KMS-11 (cell line): Measurements from ENCODE around the gene ITGB1BP1.

ENCODE experiments used
- H2AFZ ChIP-seq: fragments of 200-600 bp; sonication (generic); 2 replicates; pipeline ENCODE4 v1.6.1; 2016; ENCODE audit warnings: antibody characterized with exemption, mixed run types, low read depth
- H3K27ac ChIP-seq: fragments of 200-600 bp; sonication (generic); 2 replicates; pipeline ENCODE4 v1.6.1; 2016; ENCODE audit warnings: mild to moderate bottlenecking, mixed run types
- H3K27me3 ChIP-seq: fragments of 200-600 bp; sonication (generic); 2 replicates; pipeline ENCODE4 v1.6.1; 2017; ENCODE audit warnings: mild to moderate bottlenecking, low read depth, mixed run types, moderate library complexity; ENCODE audit not compliant: insufficient read depth
- H3K36me3 ChIP-seq: fragments of 200-600 bp; sonication (generic); 2 replicates; pipeline ENCODE4 v1.6.1; 2017; ENCODE audit warnings: mild to moderate bottlenecking, mixed run types; ENCODE audit not compliant: insufficient read depth
- H3K4me1 ChIP-seq: fragments of 200-600 bp; sonication (generic); 2 replicates; pipeline ENCODE4 v1.6.1; 2016; ENCODE audit warnings: mild to moderate bottlenecking, low read depth, mixed run types; ENCODE audit not compliant: poor library complexity, severe bottlenecking
- H3K4me2 ChIP-seq: fragments of 200-600 bp; sonication (generic); 2 replicates; pipeline ENCODE4 v1.7.0; 2016; ENCODE audit warnings: mild to moderate bottlenecking, mixed run types
- H3K4me3 ChIP-seq: fragments of 200-600 bp; sonication (generic); IDR thresholded peaks from 2 replicates; pipeline ENCODE4 v1.6.1; 2017; ENCODE audit warnings: low read depth, low read length, mixed read lengths; ENCODE audit not compliant: insufficient read depth
- H3K79me2 ChIP-seq: fragments of 200-600 bp; sonication (generic); 2 replicates; pipeline ENCODE4 v1.6.1; 2016; ENCODE audit warnings: low read depth, mixed run types; ENCODE audit not compliant: insufficient read depth
- H3K9ac ChIP-seq: fragments of 200-600 bp; sonication (generic); 2 replicates; pipeline ENCODE4 v1.6.1; 2016; ENCODE audit warnings: mild to moderate bottlenecking, mixed run types
- H4K20me1 ChIP-seq: fragments of 200-600 bp; sonication (generic); 2 replicates; pipeline ENCODE4 v1.6.1; 2016; ENCODE audit warnings: mild to moderate bottlenecking, mixed run types; ENCODE audit not compliant: insufficient read depth
- TF ChIP-seq, protein P1 (sequence below): fragments of 200-600 bp; sonication (generic); conservative IDR thresholded peaks from 2 replicates; pipeline ENCODE4 v1.6.1; 2017; ENCODE audit warnings: low read depth, mild to moderate bottlenecking, antibody characterized with exemption, low read length, moderate library complexity, mixed read lengths

The ITGB1BP1 gene

DNA sequence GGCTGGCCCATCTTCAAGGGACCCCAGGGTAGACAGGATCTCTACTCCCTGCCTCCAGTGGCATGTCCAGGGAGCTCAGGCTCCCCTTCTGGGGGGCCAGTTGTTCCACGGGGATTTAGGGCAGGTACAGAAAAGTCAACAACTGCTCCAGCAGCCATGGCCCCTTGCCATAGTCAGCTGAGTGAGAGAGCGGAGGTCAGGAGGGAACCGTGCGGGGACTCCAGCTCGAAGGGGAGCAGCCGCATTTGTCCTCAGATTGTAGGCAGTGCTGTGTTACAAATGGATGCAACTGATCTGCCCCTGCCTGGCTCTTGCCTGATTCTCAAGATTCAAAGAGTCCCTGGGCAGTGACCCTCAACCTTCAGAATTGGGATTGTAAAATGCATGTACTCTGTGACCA lies 49.9 kb downstream of the ITGB1BP1 start:
- Histone ChIP-seq H3K4me1 (no peaks in the 10 kb centered on the region), H3K27me3 (no peaks in the 10 kb centered on the region), H3K4me2 (no peak overlapping the region), H3K36me3 (no peaks in the 10 kb centered on the region), H2AFZ (no peak overlapping the region), H3K27ac (no peak overlapping the region), H3K79me2 (no peaks in the 10 kb centered on the region), H4K20me1 (no peaks in the 10 kb centered on the region), H3K4me3 (no peak overlapping the region), H3K9ac (no peak overlapping the region)
- TF ChIP-seq, protein P1, sequence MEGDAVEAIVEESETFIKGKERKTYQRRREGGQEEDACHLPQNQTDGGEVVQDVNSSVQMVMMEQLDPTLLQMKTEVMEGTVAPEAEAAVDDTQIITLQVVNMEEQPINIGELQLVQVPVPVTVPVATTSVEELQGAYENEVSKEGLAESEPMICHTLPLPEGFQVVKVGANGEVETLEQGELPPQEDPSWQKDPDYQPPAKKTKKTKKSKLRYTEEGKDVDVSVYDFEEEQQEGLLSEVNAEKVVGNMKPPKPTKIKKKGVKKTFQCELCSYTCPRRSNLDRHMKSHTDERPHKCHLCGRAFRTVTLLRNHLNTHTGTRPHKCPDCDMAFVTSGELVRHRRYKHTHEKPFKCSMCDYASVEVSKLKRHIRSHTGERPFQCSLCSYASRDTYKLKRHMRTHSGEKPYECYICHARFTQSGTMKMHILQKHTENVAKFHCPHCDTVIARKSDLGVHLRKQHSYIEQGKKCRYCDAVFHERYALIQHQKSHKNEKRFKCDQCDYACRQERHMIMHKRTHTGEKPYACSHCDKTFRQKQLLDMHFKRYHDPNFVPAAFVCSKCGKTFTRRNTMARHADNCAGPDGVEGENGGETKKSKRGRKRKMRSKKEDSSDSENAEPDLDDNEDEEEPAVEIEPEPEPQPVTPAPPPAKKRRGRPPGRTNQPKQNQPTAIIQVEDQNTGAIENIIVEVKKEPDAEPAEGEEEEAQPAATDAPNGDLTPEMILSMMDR = no peak

DNA sequence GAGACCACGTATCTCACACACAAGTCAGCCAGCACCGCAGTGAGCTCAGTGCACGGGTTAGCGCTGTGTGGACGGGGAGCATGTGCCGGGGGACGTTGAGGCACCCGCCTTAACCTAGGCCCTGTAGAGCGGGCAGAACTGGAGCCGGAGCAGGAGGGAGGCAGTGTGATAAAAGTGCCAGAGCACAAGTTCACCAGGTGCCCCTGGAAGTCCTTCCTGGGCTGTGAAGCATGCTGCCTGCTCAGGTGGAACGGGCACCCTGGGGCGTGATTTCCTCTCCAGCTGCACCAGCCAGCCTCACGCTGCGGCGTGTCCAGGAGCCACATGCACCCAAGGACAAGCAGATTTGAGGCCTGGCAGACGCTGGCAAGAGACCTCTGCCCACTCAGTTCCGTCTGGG lies 50.3 kb downstream of the ITGB1BP1 start:
- H3K27me3 ChIP-seq = no peaks in the 10 kb centered on the region
- TF ChIP-seq, protein P1 = no peak

DNA sequence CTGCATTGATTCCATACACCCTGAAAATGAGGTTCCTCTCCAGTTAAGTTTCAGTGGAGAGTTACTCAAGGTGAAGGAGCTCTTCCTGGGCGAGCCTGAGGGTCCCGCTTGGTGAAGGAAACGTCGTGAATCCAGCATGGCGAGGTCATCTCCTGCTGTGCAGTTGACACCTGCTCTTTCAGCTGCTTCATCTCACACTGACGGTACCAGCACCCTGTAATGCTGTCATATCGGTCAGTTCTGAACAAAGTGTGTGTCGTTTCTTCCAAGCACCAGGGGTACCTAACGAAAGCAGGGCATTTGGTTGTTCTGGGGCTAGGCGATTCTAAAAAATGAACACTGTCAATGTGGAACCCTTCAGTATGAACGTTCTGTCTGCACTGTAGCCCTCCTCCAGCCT lies 52.6 kb downstream of the ITGB1BP1 start:
- Histone ChIP-seq H3K9ac (no peak overlapping the region), H3K79me2 (no peaks in the 10 kb centered on the region), H3K27ac (no peak overlapping the region), H2AFZ (no peak overlapping the region), H4K20me1 (no peaks in the 10 kb centered on the region), H3K27me3 (no peaks in the 10 kb centered on the region), H3K36me3 (no peaks in the 10 kb centered on the region), H3K4me3 (no peak overlapping the region), H3K4me1 (no peaks in the 10 kb centered on the region), H3K4me2 (no peak overlapping the region)
- TF ChIP-seq, protein P1 = no peak

More for the DNA sequence above, 50.3 kb downstream of the ITGB1BP1 start:
- Histone ChIP-seq H3K4me2 (no peak overlapping the region), H3K27ac (no peak overlapping the region), H3K36me3 (no peaks in the 10 kb centered on the region), H3K4me3 (no peak overlapping the region), H2AFZ (no peak overlapping the region), H3K9ac (no peak overlapping the region), H3K4me1 (no peaks in the 10 kb centered on the region), H3K79me2 (no peaks in the 10 kb centered on the region), H4K20me1 (no peaks in the 10 kb centered on the region)

DNA sequence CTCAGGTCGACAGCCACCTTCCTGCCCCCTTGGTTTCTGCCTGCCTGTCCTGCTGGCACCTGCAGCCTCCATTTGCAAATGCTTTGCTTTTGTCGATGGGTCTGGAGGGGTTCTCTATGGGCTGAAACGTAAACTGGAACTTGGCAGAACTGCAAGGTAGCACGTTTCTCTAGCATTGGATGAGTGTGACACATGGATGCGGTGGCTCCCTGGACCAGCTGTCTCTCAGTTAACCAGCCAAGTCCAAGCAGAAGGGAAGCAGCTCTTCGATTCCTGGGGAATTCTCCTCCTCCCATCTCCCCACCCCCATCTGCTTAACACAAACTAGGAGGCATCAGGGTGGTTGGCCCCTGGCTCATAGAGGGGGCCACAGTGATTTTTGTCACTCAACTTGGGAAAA lies 57.3 kb downstream of the ITGB1BP1 start:
- H3K36me3 ChIP-seq = no peaks in the 10 kb centered on the region
- TF ChIP-seq, protein P1 = no peak
- H3K27ac ChIP-seq = no peak overlapping the region

More for the DNA sequence above, 57.3 kb downstream of the ITGB1BP1 start:
- H3K4me1 ChIP-seq = no peaks in the 10 kb centered on the region
- H3K79me2 ChIP-seq = no peaks in the 10 kb centered on the region
- H2AFZ ChIP-seq = no peak overlapping the region
- H3K4me3 ChIP-seq = no peak overlapping the region
- no peaks in the 10 kb centered on the region for H4K20me1 ChIP-seq
- H3K4me2 ChIP-seq = no peak overlapping the region
- H3K9ac ChIP-seq = no peak overlapping the region
- no peaks in the 10 kb centered on the region for H3K27me3 ChIP-seq
